AG09319 (cell line): ENCODE data around the gene IPO4.

Source experiments
- DNase-seq: peaks from one replicate; pipeline ENCODE4 v3.0.0-alpha.2; 2010; ENCODE audit warnings: low read depth; ENCODE audit errors: extremely low read depth
- TF ChIP-seq, protein P1 (sequence below): IDR thresholded peaks from 2 replicates; pipeline ENCODE4 v1.5.1; 2011; ENCODE audit warnings: low read depth, mild to moderate bottlenecking, inconsistent platforms, low read length, moderate library complexity

IPO4 gene

DNA sequence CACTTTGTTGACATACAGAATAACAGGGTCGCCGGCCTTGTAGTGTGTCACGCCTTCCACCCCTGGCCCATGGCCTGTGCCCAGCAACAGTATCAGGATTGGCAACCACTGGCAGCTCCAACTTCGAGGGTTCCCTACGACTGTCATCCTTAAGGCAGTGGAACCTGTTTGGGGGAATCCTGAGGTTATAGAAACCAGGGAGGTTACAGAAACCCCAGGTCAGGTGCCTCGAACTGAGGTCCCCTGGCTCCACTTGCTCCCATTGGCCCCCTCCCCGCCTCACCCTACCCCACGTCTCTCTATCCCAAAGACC is 6.2 kb upstream of the IPO4 start:
- TF ChIP-seq, protein P1, sequence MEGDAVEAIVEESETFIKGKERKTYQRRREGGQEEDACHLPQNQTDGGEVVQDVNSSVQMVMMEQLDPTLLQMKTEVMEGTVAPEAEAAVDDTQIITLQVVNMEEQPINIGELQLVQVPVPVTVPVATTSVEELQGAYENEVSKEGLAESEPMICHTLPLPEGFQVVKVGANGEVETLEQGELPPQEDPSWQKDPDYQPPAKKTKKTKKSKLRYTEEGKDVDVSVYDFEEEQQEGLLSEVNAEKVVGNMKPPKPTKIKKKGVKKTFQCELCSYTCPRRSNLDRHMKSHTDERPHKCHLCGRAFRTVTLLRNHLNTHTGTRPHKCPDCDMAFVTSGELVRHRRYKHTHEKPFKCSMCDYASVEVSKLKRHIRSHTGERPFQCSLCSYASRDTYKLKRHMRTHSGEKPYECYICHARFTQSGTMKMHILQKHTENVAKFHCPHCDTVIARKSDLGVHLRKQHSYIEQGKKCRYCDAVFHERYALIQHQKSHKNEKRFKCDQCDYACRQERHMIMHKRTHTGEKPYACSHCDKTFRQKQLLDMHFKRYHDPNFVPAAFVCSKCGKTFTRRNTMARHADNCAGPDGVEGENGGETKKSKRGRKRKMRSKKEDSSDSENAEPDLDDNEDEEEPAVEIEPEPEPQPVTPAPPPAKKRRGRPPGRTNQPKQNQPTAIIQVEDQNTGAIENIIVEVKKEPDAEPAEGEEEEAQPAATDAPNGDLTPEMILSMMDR: no peak
- no peak for DNase-seq

DNA sequence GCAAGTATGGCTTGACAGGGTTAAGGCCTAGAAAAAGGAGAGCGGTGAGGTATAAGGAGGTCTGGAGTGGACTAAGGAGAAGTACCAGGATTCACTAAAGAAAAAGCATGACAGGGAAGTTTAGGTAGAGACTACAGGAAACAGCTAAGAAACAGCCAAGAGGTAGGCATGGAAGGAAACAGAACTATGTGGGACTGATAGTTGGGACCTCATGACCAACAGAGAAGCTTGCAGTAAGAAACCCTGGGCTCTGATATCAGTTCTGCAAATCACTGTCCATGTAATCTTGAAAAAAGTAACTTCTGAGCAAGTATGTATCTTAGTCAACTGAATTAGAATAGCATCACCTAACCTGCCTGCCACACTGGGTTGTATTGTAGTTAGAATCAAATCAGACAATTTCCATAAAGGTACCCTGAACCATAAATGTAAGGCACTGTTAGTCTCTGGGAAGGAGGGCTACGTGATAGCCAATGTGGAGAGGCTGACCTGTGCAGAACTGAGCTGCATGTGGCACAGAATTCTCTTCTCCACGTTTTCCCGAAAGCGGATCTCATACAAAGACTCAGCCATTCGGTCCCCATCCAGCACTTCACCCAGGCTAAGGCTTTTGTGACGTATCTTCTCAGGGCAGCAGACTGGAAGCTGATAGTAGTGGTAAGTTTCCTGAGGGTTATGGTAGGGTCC is 5.7 kb upstream of the IPO4 start:
- TF ChIP-seq, protein P1: no peak
- DNase-seq: no peak

DNA sequence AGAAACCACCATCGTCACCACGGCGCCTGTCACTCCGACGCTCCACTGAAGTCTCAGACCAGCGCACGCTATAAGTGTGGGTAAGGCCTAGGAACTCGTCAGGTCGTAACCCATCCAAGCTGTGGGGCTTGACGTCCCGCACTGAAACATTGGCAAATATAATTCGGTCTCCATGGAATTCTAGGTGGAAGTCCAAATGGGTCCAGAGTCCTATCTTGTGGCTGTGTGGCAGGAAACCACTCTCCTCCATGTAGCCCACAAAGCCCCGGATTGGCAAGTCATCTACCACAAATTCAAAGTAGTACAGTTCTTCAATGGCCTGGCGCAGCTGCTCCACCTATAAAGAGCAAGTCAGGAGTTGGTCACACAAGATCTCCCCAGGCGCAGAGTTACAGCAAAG is 4.3 kb upstream of the IPO4 start:
- no peak for DNase-seq
- TF ChIP-seq, protein P1: no peak

DNA sequence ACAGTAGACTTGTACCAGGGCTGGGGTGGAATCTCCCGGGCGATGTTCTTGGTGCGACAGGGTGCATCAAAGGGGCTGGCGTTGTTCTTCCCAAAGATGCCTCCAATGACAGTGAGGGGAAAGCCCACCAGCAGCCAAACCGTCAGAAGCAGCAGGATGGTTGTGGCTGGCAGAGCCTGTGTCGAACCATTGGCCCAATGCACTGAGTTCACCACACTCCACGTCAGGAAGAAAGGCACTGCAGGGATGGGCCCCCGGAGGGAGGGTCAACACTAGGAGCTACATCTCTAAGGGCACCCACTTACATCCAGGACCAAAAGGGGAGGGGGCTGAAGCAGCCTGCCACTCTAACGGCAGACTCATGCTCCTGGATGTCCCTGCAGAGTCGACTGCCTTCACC is 1.8 kb upstream of the IPO4 start:
- TF ChIP-seq, protein P1: no peak
- DNase-seq: no peak

DNA sequence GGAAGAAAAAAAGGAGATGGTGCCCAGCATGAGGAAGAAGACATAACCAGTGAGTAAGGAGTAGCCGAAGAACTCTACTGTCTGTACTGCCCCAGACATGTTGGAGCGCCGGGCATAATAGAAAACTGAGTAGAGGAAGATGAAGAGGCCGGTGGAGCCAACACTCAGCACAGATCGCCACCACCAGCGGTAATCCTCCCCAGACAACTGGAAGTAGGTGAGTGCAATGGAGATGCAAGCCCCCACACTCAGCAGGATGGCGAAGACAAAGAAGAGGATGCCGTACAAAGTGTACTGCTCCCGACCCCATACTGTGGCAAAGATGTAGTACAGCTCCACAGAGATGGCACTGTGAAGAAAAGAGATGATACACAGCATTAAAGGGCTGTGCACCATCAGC is 844 bp upstream of the IPO4 start:
- TF ChIP-seq, protein P1: no peak
- no peak for DNase-seq

DNA sequence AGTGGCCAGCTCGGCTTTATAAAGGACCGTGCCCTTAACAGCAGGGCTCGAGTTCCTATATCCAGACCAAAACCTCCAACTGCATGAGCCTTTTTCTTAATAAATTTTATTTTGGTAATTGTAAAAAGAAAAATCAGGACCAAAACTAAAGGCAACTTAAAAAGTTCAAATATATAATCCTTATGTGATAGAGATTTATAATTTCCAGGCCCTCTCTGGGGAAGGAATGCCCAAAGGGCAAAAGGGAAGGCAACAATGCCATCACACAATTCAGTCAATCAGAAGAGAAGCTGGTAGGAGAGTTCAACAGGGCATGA is 401 bp upstream of the IPO4 start:
- DNase-seq: no peak
- TF ChIP-seq, protein P1: no peak

DNA sequence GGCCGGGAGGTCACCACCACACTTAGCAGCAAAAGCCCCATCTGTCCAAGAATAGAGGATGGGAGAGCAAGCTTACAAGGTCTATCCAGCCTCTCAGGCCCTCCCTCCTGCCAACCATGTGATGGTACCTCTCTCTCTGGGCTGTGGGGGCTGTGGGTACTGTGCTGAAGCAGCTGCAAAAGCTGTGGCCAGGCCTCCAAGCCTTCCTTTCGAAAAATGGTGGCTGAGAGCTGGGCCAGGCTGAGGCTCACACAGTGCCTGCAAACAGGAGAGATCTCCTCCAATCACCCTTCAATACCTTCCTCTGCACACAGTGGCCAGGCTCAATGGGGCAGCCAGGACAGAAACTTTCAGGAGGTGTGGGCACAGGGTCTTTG is 1.1 kb downstream of the IPO4 start:
- TF ChIP-seq, protein P1: no peak
- DNase-seq: no peak
